Naive B cell (primary cell): ENCODE data around the gene TBKBP1. TPM values are rescaled to one million over a fixed set of nuclear protein-coding genes. Genes with fewer than 3 reads are reported as not detected.

Experiments used
- ATAC-seq, 2 donors: fragments of 150-1000 bp; cut with Tn5 transposase; 2 replicates each; pipeline ENCODE4 v1.10.0; 2021; ENCODE audit warnings: low read depth in 2 of 2, mild to moderate bottlenecking in 2 of 2, moderate library complexity in 2 of 2
- DNase-seq: peaks from one replicate; pipeline ENCODE4 v3.0.0; 2022
- H3K27ac Mint-ChIP-seq, 6 donors: one replicate each; pipeline ENCODE4 v1.8.0; 2020 to 2022; ENCODE audit warnings: mild to moderate bottlenecking in 6 of 6, mixed read lengths in 6 of 6, moderate library complexity in 5 of 6, inconsistent platforms in 2 of 6
- H3K27me3 Mint-ChIP-seq, 3 donors: one replicate each; pipeline ENCODE4 v1.8.0; 2021 to 2022; ENCODE audit warnings: mixed read lengths in 3 of 3, mild to moderate bottlenecking in 1 of 3
- H3K36me3 Mint-ChIP-seq, 2 donors: one replicate each; pipeline ENCODE4 v1.8.0; 2020 to 2022; ENCODE audit warnings: mixed read lengths in 2 of 2, inconsistent platforms in 1 of 2, mild to moderate bottlenecking in 1 of 2
- H3K4me1 Mint-ChIP-seq, 3 donors: one replicate each; pipeline ENCODE4 v1.8.0; 2020 to 2022; ENCODE audit warnings: mixed read lengths in 3 of 3, inconsistent platforms in 1 of 3, mild to moderate bottlenecking in 1 of 3, moderate library complexity in 1 of 3
- H3K4me3 Mint-ChIP-seq, 8 donors: one replicate each; pipeline ENCODE4 v1.8.0; 2020 to 2022; ENCODE audit warnings: mild to moderate bottlenecking in 8 of 8, mixed read lengths in 8 of 8, moderate library complexity in 8 of 8, inconsistent platforms in 2 of 8
- H3K9me3 Mint-ChIP-seq, 7 donors: one replicate each; pipeline ENCODE4 v1.8.0; 2020 to 2022; ENCODE audit warnings: mixed read lengths in 7 of 7, mild to moderate bottlenecking in 5 of 7, inconsistent platforms in 2 of 7, moderate library complexity in 1 of 7
- polyA plus RNA-seq, 6 donors: library from polyadenylated mRNA; unstranded; fragments of 300-500 nt; fragmentation: Illumina TruSeq; gene quantifications; one replicate each; pipeline ENCODE4 v1.2.3, GENCODE V29; 2021; ENCODE audit warnings: low read depth in 6 of 6

The TBKBP1 gene, protein sequence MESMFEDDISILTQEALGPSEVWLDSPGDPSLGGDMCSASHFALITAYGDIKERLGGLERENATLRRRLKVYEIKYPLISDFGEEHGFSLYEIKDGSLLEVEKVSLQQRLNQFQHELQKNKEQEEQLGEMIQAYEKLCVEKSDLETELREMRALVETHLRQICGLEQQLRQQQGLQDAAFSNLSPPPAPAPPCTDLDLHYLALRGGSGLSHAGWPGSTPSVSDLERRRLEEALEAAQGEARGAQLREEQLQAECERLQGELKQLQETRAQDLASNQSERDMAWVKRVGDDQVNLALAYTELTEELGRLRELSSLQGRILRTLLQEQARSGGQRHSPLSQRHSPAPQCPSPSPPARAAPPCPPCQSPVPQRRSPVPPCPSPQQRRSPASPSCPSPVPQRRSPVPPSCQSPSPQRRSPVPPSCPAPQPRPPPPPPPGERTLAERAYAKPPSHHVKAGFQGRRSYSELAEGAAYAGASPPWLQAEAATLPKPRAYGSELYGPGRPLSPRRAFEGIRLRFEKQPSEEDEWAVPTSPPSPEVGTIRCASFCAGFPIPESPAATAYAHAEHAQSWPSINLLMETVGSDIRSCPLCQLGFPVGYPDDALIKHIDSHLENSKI
- under 1 TPM in 4 of 6 donors, not detected in 2; 0.09 to 0.97 (median 0.24) TPM for polyA plus RNA-seq

DNA sequence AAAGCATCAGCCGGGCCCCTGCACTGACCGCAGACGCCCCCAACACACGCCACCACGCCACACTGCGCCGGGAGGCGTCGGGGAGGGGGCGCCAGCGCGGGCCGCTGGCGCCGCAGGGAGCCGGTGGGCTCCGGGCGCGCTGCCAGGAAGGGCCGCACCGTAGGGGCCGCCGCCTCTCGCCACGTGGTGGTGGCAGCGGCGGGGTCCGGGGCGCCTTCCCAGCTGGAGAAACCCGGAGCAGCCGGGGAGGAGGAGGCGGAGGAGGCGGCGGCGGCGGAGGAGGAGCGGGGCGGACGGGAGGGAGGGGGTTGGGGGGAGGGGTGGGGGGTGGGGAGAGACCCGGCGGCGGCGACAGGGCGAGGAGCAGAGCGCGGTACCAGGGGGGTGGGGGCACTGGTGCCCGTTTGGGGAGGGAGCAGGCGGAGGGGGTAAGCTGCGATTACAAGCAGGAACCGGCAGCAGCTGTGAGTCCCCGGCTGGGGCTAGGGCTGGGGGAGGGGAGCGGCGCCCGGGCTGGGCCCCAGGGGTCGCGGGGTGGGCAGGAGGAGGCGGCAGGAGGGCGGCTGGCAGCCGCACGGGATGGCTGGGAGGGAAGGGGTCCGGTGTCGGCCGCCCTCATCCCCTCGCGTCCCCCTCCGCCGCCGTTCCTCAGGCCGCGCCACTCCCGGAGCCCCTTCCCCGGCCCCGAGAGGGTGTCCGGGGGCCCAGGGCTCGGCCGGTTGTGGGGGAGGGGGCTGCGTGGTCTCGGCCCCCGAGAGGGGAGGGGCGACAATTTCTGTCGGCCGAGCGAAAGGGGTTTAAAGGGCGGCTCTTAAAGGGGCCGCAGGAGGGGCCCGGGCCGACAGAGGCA lies at the start of gene TBKBP1:
TBKBP1 (plus strand) TSS at position 431 of the 850 bp plus-strand sequence. CDS start 1,952 bp downstream, outside the sequence.
- no peaks in the 10 kb centered on the region for H3K9me3 Mint-ChIP-seq
- no peaks in the 10 kb centered on the region for H3K36me3 Mint-ChIP-seq
- DNase-seq (peak; percentile 46), ATAC-seq (peak; percentile 61 to 66)
- no peaks in the 10 kb centered on the region for H3K27me3 Mint-ChIP-seq
- peaks cover 40 to 43% (median 41%) of the 10 kb centered on the region in 3 donors for H3K4me1 Mint-ChIP-seq
- peak within 1 kb of the TSS; percentile 92 to 100 (median 94) for H3K4me3 Mint-ChIP-seq
- H3K27ac Mint-ChIP-seq = peak within 1 kb of the TSS; percentile 35 to 88 (median 78)

DNA sequence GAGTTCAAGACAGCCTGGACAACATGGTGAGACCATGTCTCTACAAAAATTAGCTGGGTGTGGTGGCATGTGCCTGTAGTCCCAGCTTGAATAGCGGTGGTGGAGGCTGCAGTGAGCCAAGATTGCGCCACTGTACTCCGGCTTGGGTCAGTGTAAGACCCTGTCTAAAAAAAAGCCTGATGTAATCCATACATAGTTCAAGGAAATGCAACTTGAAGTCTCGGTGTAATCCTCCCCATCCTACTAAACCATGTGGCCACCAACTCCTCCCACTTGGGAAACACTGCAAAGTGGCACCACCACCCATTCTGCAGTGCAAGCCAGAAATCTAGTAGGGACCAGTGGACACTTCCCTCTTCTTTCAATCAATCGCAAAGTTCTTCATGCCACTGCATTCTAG lies 49.6 kb upstream of the TBKBP1 start:
- Mint-ChIP-seq H3K4me1 (peaks cover 10 to 38% (median 13%) of the 10 kb centered on the region in 3 donors), H3K27ac (no peak overlapping the region), H3K36me3 (no peaks in the 10 kb centered on the region), H3K9me3 (no peaks in the 10 kb centered on the region), H3K27me3 (no peaks in the 10 kb centered on the region), H3K4me3 (no peak overlapping the region)
- ATAC-seq = no peak
- no peak for DNase-seq

DNA sequence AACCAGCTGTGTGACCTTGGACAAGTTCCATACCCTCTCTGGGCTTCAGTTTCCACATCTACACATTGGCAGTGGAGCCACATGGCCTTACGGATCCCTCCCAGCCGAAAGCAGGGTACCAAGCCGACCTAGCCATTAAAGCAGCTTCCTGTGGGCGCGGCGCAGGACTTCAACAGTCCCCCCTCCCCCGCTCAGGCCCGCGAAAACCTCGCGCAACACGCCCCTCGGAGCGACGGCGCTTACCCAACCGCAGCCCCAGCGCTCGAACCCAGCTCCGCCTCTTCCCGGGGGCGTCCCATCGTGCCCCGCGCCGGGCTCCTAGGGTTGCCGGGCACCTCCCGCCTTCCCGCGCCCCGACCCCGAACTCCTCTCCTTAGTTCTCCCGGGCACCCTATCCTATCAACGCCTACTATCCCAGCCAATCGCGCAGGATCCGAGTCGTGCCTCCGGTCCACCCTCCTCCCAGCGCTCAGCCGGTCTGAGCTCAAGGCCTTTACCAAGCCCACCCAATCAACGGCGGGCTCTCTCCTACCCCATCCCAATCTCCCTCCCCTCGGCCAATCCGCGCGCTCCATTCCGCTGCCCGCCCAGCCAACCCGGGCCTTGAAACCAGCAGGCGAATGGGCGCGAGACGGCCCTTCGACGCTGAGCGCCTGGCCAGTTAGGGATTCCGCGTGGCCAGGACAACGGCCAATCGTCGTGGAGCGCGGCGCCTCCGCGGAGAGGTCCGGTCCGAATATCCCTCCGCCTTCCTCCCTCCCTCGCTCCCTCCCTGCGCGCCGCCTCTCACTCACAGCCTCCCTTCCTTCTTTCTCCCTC lies 44.6 kb upstream of the TBKBP1 start, which contains the start of gene KPNB1:
KPNB1 (plus strand) TSS at position 767 of the 819 bp plus-strand sequence. CDS start 326 bp downstream, outside the sequence.
- Mint-ChIP-seq H3K36me3 (peaks cover 0 to 7% of the 10 kb centered on the region in 2 donors), H3K4me3 (peak within 1 kb of the TSS; percentile 90 to 100 (median 98)), H3K27ac (peak within 1 kb of the TSS; percentile 92 to 99 (median 96)), H3K9me3 (no peaks in the 10 kb centered on the region), H3K4me1 (peaks cover 23 to 59% (median 27%) of the 10 kb centered on the region in 3 donors), H3K27me3 (no peaks in the 10 kb centered on the region)
- DNase-seq (peak; percentile 99), ATAC-seq (peak; percentile 79 to 84)

DNA sequence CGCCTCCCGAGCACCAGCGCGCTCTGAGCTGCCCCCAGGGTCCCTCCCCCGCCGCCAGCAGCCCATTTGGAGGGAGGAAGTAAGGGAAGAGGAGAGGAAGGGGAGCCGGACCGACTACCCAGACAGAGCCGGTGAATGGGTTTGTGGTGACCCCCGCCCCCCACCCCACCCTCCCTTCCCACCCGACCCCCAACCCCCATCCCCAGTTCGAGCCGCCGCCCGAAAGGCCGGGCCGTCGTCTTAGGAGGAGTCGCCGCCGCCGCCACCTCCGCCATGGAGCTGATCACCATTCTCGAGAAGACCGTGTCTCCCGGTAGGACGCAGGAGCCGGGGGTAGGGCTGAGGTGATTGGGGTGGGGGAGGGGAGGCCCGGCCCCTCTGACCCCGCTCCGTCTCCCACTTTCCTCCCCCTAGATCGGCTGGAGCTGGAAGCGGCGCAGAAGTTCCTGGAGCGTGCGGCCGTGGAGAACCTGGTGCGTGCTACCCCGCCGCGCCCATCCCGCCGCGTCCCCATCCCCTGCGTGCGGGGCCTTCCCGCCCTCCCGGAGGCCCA lies 43.9 kb upstream of the TBKBP1 start:
- peaks cover 0 to 7% of the 10 kb centered on the region in 2 donors for H3K36me3 Mint-ChIP-seq
- H3K9me3 Mint-ChIP-seq = no peaks in the 10 kb centered on the region
- peak; percentile 1 to 8 for ATAC-seq

DNA sequence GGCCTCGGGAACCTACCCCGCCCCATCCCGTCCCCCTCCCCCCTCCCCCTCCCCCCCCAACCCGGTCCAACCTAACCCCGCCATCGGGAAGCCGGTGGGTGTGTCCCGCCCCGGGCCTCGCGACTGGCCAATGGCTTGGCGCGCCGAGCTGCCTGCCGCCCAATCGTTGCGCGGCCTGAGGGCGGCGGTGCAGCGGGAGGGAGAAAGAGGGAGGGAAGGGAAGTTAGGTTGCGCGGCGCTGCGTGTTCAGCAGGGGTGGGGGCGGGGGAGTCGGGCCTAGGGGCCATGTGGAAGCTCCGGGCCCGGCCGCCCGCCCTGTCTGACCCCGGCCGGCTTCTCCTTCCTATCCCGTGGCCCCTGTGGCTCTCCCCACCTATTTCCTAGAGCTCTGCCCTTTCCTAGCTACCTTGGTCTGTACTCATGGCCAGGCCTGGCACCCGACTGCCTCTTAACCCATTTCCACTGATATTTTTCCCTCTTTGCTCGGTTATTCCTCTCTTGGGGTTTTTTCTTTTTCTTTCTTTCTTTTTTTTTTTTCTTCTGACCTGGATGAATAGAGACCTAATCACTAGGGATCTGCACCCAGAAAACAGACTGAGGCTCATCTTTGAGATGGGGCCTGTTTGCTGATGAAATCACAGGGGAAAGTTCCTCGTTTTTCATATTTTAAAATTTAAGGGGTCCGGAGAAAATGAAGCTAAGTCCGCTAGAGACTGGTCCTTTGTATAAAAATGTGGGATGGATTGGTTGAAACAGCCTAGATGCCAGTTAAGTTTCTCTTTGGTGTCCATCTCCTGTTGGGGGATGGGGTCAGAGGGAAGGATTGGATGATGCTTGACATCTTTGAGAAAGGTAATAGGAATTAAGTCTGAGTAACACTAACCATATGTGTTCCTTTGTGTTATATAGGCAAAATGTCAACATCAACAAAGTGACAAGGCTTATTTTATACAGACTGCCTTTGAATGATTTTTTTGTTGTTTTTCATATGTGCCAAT lies 43.1 kb upstream of the TBKBP1 start:
- Mint-ChIP-seq H3K4me1 (peaks cover 24 to 69% (median 30%) of the 10 kb centered on the region in 3 donors), H3K27ac (peak overlapping the region in 5 of 6 donors; percentile 34 to 93 (median 68)), H3K36me3 (peaks cover 0 to 7% of the 10 kb centered on the region in 2 donors), H3K27me3 (no peaks in the 10 kb centered on the region), H3K4me3 (peak overlapping the region; percentile 78 to 100 (median 90)), H3K9me3 (no peaks in the 10 kb centered on the region)
- ATAC-seq = peak; percentile 57 to 59
- peak; percentile 90 for DNase-seq

More for the DNA sequence above, 43.9 kb upstream of the TBKBP1 start:
- H3K27ac Mint-ChIP-seq = peak overlapping the region in 5 of 6 donors; percentile 92 to 99 (median 95)
- peaks cover 22 to 62% (median 26%) of the 10 kb centered on the region in 3 donors for H3K4me1 Mint-ChIP-seq
- peak overlapping the region; percentile 90 to 100 (median 98) for H3K4me3 Mint-ChIP-seq
- no peaks in the 10 kb centered on the region for H3K27me3 Mint-ChIP-seq
- no peak for DNase-seq

DNA sequence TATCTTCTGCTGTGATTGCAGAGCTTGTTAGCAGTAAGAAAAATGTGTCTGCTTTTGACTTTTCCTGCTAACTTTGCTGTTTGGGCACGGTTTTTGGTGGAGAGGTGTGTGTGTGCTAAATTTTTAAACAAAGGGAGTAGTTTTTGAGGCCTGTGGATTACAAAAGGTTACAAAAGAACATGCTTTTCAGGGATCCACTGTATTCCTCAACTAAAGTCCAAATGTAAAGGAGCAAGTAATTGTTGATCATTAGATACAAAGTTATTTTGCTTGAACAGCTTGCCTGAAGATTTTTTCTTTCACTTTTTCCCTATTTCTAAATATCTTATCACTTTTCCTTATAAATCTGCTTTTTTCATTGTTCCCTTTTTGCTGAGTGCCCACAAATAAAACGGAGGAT lies 42.3 kb upstream of the TBKBP1 start:
- DNase-seq = no peak
- Mint-ChIP-seq H3K27ac (peak overlapping the region in 3 of 6 donors; percentile 17 to 68 (median 61)), H3K4me1 (peaks cover 24 to 73% (median 25%) of the 10 kb centered on the region in 3 donors), H3K4me3 (peak overlapping the region in 6 of 8 donors; percentile 6 to 100 (median 90)), H3K36me3 (peaks cover 0 to 10% of the 10 kb centered on the region in 2 donors), H3K27me3 (no peaks in the 10 kb centered on the region), H3K9me3 (no peaks in the 10 kb centered on the region)
- ATAC-seq = no peak

DNA sequence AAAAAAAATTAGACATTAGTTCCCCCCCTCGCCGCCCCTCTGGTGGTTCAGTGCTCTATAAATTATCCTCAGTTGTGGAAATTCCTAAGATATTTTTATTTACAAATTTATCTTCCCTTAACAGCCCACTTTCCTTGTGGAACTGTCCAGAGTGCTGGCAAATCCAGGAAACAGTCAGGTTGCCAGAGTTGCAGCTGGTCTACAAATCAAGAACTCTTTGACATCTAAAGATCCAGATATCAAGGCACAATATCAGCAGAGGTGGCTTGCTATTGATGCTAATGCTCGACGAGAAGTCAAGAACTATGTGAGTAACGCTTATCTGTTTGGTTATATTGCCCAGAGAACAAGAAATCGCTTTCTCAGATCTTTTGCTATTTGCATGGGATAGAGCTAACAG lies 41.4 kb upstream of the TBKBP1 start:
- Mint-ChIP-seq H3K27ac (peak overlapping the region in 1 of 6 donors; percentile 17), H3K9me3 (no peaks in the 10 kb centered on the region), H3K4me1 (peaks cover 24 to 71% (median 25%) of the 10 kb centered on the region in 3 donors), H3K36me3 (peaks cover 0 to 17% of the 10 kb centered on the region in 2 donors), H3K27me3 (no peaks in the 10 kb centered on the region), H3K4me3 (peak overlapping the region in 4 of 8 donors; percentile 1 to 95 (median 52))
- DNase-seq (no peak), ATAC-seq (no peak)

DNA sequence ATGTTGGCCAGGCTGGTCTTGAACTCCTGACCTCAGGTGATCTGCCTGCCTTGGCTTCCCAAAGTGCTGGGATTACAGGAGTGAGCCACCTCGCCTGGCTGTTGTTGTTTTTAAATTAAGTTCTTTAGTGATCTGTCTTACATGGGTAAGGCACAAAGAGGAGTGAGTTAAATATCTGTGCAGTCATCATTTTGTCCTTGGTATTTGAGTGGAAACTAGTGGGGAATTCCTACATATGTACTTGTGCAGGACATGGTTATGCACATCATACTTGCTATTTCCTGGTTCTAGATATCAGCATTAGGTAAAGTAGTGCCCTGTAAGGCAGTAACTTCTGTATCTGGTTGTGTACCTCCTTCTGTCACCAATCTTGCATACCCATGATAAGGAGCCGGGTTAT lies 40.5 kb upstream of the TBKBP1 start:
- Mint-ChIP-seq H3K36me3 (peaks cover 4 to 18% of the 10 kb centered on the region in 2 donors), H3K27me3 (no peaks in the 10 kb centered on the region), H3K4me1 (peaks cover 24 to 66% (median 28%) of the 10 kb centered on the region in 3 donors), H3K27ac (no peak overlapping the region), H3K9me3 (no peaks in the 10 kb centered on the region), H3K4me3 (peak overlapping the region in 1 of 8 donors; percentile 61)
- DNase-seq (no peak), ATAC-seq (no peak)

DNA sequence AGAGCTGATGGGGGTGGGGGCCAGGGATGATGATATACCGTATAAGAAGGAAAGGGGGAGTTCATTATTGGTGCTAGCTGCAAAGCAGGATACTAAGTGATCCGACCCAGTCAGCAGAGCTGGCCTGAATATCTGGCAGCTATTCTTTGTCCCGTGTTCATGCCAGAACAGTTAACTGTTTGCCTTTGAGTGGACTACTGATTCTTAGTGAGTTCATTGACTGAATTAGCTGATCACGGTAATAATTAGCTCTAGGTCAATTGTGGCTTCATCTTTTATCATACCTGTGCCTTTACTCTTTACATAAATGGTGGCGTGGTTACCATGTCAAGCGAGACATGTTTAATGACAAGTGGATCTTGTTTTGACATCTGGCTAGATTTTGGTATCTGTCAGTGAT lies 39.0 kb upstream of the TBKBP1 start:
- no peak for ATAC-seq
- Mint-ChIP-seq H3K9me3 (no peaks in the 10 kb centered on the region), H3K4me3 (peak overlapping the region in 1 of 8 donors; percentile 33), H3K27me3 (no peaks in the 10 kb centered on the region), H3K36me3 (peaks cover 7 to 18% of the 10 kb centered on the region in 2 donors), H3K4me1 (peaks cover 20 to 61% (median 34%) of the 10 kb centered on the region in 3 donors), H3K27ac (peak overlapping the region in 2 of 6 donors; percentile 62 to 90)
- DNase-seq = no peak

DNA sequence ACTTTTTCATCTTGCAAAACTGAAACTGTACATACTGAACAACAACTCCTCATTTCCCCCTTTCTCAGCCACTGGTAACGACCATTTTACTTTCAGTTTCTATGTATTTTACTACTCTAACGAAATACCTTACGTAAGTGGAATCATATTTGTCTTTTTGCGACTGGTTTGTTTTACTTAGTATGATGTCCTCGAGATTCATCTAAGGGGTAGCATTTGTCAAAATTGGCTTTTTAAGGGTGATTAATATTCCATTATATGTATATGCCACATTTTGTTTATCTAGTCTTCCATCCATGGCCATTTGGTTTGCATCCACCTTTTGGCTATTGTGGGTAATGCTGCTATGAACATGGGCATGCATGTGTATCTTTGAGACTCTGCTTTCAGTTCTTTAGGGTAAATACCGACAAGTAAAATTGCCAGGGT lies 33.9 kb upstream of the TBKBP1 start:
- Mint-ChIP-seq H3K9me3 (no peaks in the 10 kb centered on the region), H3K27ac (peak overlapping the region; percentile 86 to 98 (median 94)), H3K36me3 (peaks cover 15 to 16% of the 10 kb centered on the region in 2 donors), H3K4me1 (peaks cover 23 to 60% (median 31%) of the 10 kb centered on the region in 3 donors), H3K27me3 (no peaks in the 10 kb centered on the region), H3K4me3 (peak overlapping the region; percentile 42 to 89 (median 78))
- ATAC-seq = peak; percentile 83 to 84
- peak; percentile 77 for DNase-seq
